GM21529 (cell line): ENCODE results near the gene PCDHGA8.
"Not testable (repeated sequence)": the region's sequence is repeated elsewhere in the genome, so short reads cannot be mapped to it uniquely, and the experiment has no call there.

Source experiments
- ATAC-seq: cut with Tn5 transposase; IDR thresholded peaks from one replicate; pipeline ENCODE4 v1.9.1; 2021; ENCODE audit not compliant: unreplicated experiment

PCDHGA8 gene

GRCh38 chr5:141399555-141400258 is 7.3 kb downstream of the PCDHGA8 start:
- ATAC-seq: no peak

- ATAC-seq: no peak
These were observed 10.3 kb downstream of the PCDHGA8 start, which contains the start of gene PCDHGA9 for GRCh38 chr5:141402553-141403243. PCDHGA9 (plus strand) TSS chr5:141402778; CDS start chr5:141402953, 175 bp downstream.

GRCh38 chr5:141403387-141403786 is 11.0 kb downstream of the PCDHGA8 start:
- ATAC-seq: no peak

- peak; percentile 75 for ATAC-seq
These were observed 15.5 kb downstream of the PCDHGA8 start, which contains the start of gene PCDHGB6 for GRCh38 chr5:141407790-141408505. PCDHGB6 (plus strand) TSS chr5:141408021; CDS start chr5:141408203, 182 bp downstream.

- no peak for ATAC-seq
These were observed 17.3 kb downstream of the PCDHGA8 start for GRCh38 chr5:141409598-141410306.

GRCh38 chr5:141411575-141411974 is 19.1 kb downstream of the PCDHGA8 start:
- no peak for ATAC-seq

- peak; percentile 68 for ATAC-seq
These were observed 20.6 kb downstream of the PCDHGA8 start, which contains the start of gene PCDHGA10 for GRCh38 chr5:141412854-141413539. PCDHGA10 (plus strand) TSS chr5:141412987; CDS start chr5:141413176, 189 bp downstream.

- no peak for ATAC-seq
These were observed 21.2 kb downstream of the PCDHGA8 start for GRCh38 chr5:141413540-141414069.

GRCh38 chr5:141414548-141415274 is 22.3 kb downstream of the PCDHGA8 start:
- not testable (repeated sequence) for ATAC-seq

- not testable (repeated sequence) for ATAC-seq
These were observed 22.8 kb downstream of the PCDHGA8 start for GRCh38 chr5:141415275-141415618.

GRCh38 chr5:141417494-141418172 is 25.2 kb downstream of the PCDHGA8 start, which contains the start of gene PCDHGB7:
PCDHGB7 (plus strand) TSS chr5:141417677; CDS start chr5:141417860, 183 bp downstream.
- ATAC-seq: peak; percentile 73

GRCh38 chr5:141419074-141419880 is 26.8 kb downstream of the PCDHGA8 start:
- no peak for ATAC-seq

- ATAC-seq: no peak
These were observed 28.5 kb downstream of the PCDHGA8 start, which contains the start of gene PCDHGA11 for GRCh38 chr5:141420855-141421488. PCDHGA11 (plus strand) TSS chr5:141421051; CDS start chr5:141421228, 177 bp downstream.

- no peak for ATAC-seq
These were observed 29.0 kb downstream of the PCDHGA8 start for GRCh38 chr5:141421489-141421855.

GRCh38 chr5:141422742-141423291 is 30.4 kb downstream of the PCDHGA8 start:
- ATAC-seq: no peak

- ATAC-seq: no peak
These were observed 35.5 kb downstream of the PCDHGA8 start for GRCh38 chr5:141427783-141428426.
